Stimulated activated CD8-positive, alpha-beta memory T cell treated with anti-CD3 and anti-CD28 coated beads, Interleukin-15, amount 100 ng/mL, for 4 hours (primary cell): Measurements from ENCODE around the gene SLC39A2.

Experiments
- DNase-seq, 2 donors: peaks; one replicate each; pipeline ENCODE4 v3.0.0-alpha.2; 2020; ENCODE audit warnings: low read depth in 2 of 2

The SLC39A2 gene

DNA sequence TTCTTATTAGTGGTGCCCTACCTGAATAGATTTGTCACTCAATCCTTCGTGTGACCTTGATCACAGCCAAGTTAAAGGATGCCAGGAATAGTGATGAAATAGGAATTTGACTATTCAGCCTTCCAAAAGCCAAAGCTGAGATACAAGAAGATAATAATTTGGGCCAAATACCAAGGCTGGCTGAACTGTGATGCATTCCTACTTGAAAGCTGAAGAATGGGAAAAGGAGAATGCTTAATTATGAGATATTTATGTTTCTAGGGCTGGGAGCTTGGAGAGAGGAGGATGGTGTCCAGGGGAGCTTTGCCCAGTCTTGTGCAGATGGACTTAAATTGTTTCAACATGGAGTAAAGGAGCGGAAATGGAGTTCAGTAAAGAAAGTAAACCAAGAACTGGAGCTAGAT is 48.3 kb downstream of the SLC39A2 start:
- no peak for DNase-seq

DNA sequence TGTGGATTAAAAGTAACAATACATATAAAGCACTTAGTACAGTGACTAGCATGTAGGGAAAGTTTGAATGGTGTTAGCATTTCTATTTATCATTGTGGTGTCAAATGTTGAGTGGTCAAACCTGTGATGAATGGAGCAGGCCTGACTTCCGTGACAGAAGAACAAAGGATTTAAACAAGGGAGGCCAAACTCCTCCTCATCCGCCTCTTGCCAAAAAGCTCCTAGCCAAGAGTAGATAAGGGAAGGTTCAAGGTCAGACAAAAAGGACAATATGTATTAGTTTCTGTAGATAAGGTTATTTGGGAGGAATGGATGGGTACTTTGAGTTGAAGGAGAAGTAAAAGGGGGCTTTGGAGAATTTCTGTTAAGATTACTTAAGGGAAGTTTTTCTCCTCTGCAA is 49.5 kb downstream of the SLC39A2 start:
- no peak for DNase-seq

DNA sequence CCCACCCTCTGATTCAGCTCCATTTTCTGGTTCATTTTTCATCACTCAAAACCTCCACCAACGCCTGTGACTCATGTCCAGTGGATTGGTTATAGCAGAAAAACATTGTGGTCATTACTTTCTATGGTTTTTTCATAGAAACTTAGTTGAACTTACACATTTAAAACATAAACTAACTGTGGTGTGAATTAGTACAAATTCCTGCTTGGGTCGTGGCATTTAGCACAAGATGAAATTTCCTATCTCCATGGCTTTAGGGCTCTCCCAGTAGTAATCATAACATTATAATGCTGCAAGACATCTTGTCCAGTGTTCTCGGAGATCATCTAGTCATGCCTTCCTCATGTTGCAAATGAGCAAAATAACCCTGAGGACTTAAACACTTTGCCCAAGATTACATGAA is 50.2 kb downstream of the SLC39A2 start:
- no peak for DNase-seq

DNA sequence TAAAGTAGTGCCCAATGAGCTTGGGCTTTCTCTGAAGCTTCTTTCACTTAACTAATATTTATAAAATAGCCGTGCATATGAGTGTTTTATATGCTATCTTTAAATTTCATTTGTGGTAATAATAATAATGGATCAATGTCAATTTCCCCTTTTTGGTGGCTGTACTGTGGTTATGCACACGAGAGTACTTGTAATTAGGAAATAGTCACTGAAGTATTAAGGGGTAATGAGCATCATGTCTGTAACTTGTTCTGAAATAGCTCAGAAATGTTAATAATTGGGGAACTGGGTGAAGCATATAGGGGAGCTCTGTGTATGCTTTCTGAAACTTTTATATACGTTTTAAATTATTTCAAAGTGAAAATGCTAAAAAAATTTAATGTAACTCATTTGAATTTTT is 51.5 kb downstream of the SLC39A2 start:
- DNase-seq, result no peak
